Measurements from ENCODE around the gene DENND1A. TPM values are rescaled to one million over a fixed set of nuclear protein-coding genes. Genes with fewer than 3 reads are reported as not detected.

DENND1A gene
- total RNA-seq, 1 donor from 2014 or later = 14.9 TPM

DNA sequence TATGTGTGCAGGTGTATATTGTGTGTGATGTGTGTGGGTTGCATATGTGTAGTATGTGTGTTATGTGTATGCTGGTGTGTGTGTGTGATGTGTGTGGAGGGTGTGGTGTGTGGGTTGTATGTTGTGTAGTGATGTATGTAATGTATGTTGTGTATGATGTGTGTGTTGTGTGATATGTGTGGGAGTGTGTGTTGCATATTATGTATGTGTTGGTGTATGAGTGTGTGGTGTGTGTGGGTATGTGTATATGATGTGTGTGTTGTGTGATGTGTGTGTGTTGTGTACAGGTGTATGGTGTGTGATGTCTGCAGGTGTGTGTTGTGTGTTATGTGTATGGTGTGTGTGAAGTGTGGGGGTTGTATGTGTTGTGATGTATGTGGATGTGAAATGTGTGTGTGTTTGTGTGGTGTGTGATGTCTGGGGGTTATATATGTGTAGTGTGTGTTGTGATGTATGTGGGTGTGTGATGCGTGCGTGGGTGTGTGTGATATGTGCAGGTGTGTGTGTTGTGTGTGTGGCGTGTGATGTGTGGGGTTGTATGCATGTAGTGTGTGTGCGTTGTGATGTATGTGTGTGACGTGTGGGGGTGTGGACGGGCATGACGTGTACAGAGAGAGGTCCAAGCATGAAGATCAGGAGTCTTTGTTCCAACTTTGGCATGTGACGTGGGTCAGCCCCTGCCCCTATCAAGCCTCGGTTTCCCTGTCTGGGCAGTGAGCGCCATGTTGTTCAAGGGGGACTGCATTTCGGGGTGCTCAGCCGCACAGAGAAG is 582.5 kb downstream of the DENND1A start:
- intact Hi-C loops (cut with micrococcal nuclease) = loop anchor here (5.0 to 10.0 kb wide), 2 partner anchors 40 to 1083 kb away; partner anchors contain the start of genes MRRF and RBM18

DNA sequence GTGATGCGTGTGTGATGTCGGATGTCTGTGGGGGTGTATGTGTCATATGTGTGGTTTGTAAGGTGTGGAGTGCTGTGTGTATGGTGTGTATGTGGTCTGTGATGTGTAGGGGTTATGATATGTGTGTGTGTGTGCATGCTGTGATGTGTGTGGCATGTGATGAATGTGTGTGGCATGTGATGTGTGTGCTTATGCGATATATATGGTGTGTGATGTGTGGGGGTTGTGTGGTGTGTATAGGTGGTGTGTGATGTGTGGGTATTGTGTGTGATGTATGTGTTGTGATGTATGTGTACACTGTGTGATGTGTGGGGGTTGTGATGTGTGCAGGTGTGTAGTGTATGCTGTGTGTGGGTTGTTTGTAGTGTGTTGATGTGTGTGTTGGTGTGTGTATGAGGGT is 583.1 kb downstream of the DENND1A start:
- intact Hi-C loops (cut with micrococcal nuclease) = loop anchor here (5.0 to 10.0 kb wide), 2 partner anchors 40 to 1082 kb away; partner anchors contain the start of genes MRRF and RBM18

DNA sequence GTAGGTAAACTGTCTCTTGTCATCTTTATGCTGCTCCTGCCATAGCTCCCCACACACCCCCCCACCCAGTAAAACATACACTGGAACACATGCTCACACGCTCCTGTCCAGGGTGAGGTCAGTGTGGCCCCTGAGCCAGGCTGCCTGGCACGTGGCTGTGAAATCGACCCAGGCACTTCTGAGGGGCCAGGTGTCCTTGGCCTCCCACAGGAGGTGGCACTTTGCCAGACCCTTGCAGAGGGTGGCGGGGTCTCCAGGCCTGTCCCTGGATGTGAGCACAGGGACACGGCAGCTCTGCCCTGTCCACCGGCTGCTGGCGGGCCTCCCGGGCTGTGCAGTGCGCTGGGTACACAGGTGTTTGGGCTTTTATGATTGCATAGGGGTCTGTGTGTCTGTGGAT is 583.9 kb downstream of the DENND1A start:
- intact Hi-C loops (cut with micrococcal nuclease) = loop anchor here (5.0 to 10.0 kb wide), 2 partner anchors 39 to 1081 kb away; partner anchors contain the start of genes MRRF and RBM18

DNA sequence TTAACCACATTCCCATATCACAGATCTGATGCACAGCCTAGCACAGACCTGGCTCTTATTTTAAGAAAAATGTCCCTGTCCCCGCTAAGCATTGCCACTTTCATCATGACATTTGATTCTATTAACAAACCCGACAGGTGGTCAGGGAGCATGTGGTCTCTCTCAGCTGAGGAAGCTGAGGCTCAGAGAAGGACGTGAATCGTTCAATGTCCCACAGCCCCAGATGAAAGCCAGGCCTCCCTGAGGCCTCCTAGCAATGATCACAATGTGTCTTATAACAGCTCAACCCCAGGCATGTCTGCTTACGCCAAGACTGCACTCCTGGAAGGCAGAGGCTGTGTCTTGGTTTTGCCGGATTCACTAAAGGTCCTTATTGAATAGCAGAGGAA is 584.4 kb downstream of the DENND1A start:
- intact Hi-C loops (cut with micrococcal nuclease) = loop anchor here (5.0 to 10.0 kb wide), 2 partner anchors 38 to 1081 kb away; partner anchors contain the start of genes MRRF and RBM18

DNA sequence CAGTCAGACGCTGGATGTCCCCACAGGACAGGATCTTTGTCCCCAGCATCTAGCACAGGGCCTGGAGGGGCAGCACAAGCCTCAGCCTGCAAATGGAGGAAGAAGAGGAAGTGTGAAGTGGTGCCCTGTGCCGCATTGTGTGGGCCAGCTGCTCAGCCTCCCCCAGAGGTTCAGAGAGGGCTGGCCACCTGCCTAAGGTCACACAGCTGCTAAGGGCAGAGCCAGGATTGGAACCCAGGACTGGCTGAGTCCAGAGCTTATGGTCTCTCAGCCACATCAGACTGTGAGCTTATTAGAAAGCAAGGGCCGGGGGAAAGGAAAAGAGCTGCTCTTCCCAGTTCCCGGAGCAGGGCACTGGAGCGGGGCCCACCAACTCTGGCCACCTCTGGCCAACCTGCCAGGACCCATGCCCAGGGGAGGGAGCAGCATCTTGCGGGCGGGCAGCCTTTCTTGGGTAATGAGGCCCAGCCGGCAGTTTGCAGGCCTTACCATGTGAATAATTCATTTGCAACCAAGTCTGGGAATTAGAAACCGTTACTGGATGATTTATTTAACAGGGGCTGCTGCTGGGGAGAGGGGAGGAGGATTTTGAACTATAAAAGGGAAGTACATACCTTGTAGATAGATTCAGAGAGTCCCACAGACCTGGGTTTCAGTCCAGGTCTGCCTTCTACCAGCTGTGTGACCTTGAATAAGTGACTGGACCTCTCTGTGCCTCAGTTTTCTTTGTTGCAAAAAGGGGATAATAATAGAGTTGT is 585.6 kb downstream of the DENND1A start:
- intact Hi-C loops (cut with micrococcal nuclease) = loop anchor here (10.0 kb wide), 1 partner anchor 1080 kb away; the partner anchor contains the start of genes MRRF and RBM18

DNA sequence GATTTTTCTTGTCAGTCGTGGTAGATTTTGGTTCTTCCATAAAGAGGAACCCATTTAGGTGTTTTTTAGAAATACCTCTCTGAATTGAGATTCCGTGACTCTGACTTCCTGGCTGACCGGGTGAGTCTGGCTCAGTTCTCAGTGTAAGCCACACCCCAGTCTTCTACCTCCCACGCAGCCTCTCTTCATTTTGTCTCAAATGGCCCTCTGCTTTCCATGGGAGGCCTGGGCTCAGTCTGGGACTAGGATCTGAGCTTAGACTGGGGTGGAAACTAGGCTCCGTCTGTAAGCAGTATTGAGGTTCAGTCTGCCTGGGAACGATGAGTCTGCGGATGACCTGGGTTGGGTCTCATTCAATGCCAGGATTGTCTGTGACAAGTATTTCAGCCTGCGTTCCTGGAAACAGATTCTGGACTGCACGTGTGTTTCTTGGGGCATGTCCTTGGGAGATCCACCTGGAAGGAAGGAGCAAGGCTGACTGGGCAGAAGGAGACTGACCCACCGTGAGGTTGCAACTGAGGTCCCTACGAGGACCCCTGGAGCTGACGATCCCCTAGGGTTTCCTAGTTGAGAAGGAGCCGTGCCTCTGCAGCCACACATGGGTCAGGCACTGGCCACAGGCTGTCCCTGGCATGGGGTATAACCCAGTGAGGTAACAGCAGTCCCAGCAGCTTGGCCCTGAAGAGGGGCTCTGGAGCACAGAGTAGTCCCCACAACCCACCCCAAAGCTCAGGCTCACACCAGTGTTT is 586.3 kb downstream of the DENND1A start:
- intact Hi-C loops (cut with micrococcal nuclease) = loop anchor here (10.0 kb wide), 1 partner anchor 1079 kb away; the partner anchor contains the start of genes MRRF and RBM18

DNA sequence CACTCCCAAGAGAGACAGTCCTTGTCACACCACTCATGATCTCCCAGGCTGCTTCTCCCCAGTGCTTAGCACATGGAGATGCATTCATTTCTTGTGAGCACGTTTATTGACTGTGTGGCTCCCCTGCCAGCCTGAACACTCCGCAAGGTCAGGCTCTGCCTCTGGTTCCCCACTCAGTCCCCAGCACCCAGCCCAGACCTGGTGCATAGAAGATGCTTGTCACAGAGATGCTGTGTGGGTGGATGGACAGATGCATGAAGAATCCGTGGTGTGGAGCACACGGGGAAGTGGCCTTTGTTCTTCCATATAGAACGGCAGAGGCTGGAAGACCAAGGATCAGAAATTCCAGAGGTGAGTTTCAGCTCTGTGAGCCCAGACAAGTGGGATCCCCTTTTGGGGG is 587.7 kb downstream of the DENND1A start:
- intact Hi-C loops (cut with micrococcal nuclease) = loop anchor here (10.0 kb wide), 1 partner anchor 1077 kb away; the partner anchor contains the start of genes MRRF and RBM18

DNA sequence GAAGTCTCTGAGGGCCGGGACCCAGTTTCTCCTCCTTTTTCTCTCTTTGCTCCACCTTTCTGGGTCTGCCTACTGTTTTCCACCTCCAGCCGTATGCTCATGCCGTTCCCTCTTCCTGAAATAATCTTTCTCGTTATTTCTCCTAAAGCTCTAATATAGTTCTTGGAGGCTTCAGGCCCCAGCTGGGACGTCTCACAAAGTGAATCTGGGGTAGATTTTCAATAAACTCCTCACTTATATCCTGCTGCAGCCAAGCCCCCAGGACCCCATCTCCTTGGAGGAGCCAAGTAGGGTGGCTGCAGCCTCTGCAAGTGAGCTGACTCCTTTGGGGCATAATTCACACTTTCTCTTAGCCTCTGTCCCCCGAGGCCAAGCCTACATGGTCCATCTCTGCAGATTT is 588.1 kb downstream of the DENND1A start:
- intact Hi-C loops (cut with micrococcal nuclease) = loop anchor here (10.0 kb wide), 1 partner anchor 1077 kb away; the partner anchor contains the start of genes MRRF and RBM18

DNA sequence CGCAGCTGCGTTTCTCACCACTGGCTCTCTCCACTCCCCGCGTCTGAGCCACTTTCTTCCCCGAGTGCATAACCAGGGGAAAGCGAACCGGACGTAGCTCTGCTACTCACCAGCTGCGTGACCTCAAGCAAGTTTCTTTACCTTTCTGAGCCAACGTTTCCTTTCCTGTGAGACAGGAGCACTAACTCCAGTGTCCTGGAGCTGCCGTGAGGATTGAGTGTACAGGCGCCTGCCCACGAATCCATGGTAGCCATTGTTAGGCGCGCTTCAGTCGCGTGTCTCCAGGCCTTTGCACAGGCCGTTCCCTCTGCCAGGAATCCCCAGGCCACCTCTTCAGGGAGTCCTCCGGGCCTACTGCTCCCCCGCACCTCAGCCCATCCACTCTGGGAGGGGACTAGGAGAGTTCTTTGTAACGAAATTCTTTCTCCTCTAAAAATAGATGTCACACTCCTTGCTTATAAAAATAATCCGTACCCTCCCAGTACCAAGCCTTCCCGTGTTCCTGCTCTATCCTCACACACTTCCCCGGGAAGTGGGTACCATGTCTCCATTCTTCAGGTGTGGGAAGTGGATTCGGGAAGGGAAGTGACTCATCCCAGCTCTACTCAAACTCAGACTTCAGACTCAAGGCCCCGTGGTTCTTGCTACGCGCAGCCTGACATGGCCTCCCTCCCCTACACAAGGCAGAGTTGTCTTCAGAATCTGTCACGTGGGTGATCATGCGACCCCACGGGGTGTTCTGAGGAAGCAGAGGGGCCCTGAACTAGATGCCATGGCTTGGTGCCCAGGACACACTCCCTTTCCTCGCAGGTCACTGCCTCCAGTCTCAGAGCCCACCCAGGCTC is 590.0 kb downstream of the DENND1A start:
- intact Hi-C loops (cut with micrococcal nuclease) = loop anchor here (1.0 to 10.0 kb wide), 9 partner anchors 17 to 1987 kb away; partner anchors contain the start of genes MRRF, RABGAP1, RBM18 and STRBP

DNA sequence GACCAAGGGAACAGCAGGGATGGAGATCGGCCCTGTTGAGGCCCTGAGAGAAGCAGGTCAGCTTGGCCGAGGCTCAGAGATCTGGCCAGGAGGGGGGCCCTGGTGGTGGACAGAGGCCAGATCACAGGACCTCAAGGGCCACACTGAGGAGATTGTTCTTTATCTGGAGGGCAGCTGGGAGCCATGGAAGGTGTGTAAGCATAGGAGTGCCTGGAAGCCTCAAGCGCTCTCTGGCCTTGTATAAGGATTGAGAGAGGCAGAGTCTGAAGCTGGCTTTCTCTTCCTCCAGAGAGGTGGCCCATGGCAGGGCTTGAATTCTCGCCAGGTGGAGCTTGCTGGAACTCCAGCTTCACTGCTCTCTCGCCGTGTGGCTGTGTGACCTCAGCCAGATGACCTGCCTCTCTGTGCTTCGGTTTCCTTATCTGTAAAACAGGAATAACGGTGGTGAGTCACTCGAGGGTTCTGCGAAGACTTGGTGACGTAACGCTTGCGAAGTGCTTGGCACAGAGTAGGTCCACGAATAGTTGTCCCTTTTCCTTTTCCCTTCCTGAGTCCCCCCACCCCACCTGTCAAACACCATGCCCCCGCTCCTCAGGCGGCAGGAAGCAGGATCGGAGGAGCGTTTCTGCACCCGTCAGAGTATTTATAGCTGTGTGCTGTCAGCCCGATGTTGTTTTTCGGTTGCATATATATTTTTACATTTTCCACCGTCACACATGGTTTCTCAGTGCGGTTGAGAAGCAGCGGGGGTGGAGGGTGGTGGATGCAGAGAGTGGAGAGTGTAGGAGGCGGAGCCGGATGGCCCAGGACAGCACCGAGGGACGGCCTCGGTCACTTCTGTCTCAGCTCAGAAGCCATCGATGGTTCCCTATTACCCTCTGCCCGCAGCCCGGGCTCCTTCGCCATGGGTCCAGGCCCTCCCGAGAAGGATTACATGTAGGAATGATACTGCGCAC is 590.9 kb downstream of the DENND1A start:
- intact Hi-C loops (cut with micrococcal nuclease) = loop anchor here (1.0 to 10.0 kb wide), 8 partner anchors 16 to 1986 kb away; partner anchors contain the start of genes RABGAP1, STRBP and TTLL11

DNA sequence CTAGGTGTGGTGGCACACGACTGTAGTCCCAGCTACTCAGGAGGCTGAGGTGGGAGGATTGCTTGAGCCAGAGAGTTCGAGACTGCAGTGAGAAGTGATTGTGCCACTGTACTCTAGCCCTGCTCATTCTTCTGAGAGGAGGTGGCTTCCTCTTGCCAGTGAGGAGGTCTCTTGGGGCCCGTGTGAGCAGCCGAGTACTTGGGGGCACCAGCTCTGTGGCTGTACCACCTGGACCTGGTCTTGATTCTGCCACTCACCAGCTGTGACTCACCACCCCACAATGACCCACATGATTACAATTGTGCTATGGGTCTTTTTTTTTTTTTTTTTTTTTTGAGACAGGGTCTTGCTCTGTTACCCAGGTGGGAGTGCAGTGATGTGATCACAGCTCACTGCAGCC is 592.0 kb downstream of the DENND1A start:
- intact Hi-C loops (cut with micrococcal nuclease) = loop anchor here (5.0 to 10.0 kb wide), 3 partner anchors 36 to 1243 kb away; partner anchors contain the start of genes RABGAP1 and TTLL11

DNA sequence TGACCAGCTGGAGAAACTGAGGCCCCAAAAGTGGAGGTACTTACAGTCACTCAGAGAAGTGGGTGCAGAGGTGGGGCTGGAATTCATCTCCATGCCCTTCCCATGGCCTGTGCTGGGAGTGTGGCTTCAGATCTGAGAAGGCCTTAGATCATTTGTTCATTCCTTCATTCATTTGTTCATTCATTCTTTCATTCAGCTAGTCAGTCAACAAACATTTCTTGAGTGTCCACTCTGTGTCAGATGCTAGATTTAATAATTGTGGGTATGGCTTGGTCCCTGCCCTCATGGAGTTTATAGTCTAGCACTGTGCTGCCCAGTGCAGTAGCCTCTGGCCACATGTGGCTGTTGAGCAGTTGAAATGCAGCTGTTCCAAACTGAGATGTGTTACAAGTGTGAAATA is 593.0 kb downstream of the DENND1A start:
- intact Hi-C loops (cut with micrococcal nuclease) = loop anchor here (5.0 to 10.0 kb wide), 3 partner anchors 35 to 1242 kb away; partner anchors contain the start of genes RABGAP1 and TTLL11

DNA sequence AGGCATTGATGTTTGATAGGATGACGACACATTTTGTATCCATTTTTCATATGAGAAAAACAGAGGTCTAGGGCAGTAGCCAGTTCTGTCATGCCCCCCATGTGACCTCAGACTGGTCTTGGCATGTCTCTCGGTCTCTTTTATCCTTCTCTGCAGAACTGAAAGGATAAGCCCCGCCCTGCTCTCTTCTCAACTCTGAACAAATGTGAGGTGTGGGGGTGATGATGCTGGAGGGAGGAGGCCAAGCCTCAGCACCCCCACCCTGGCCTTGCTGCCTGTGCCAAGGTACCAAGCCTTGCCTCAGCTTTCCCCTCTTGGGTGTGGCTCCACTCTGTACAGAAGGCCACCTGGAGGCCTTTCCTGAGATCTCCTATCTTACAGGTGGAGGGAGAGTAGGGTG is 593.5 kb downstream of the DENND1A start:
- intact Hi-C loops (cut with micrococcal nuclease) = loop anchor here (5.0 to 10.0 kb wide), 3 partner anchors 34 to 1242 kb away; partner anchors contain the start of genes RABGAP1 and TTLL11

DNA sequence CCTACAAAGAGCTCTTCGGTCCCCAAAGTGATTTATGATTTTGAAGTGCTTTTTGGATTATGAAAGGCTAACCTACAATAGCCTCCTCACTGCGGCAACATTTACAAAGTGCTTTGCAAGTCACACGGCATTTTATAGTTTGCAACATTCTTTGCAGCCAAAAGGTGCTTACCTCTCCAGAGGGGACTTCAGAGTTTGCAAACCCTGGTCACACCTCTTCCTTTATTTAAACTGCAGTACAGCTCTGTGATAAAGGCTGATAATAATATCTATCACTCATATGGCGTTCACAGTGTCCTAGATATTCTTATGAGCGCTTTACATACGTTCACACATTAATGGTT is 594.0 kb downstream of the DENND1A start:
- intact Hi-C loops (cut with micrococcal nuclease) = loop anchor here (5.0 to 10.0 kb wide), 3 partner anchors 34 to 1241 kb away; partner anchors contain the start of genes RABGAP1 and TTLL11

DNA sequence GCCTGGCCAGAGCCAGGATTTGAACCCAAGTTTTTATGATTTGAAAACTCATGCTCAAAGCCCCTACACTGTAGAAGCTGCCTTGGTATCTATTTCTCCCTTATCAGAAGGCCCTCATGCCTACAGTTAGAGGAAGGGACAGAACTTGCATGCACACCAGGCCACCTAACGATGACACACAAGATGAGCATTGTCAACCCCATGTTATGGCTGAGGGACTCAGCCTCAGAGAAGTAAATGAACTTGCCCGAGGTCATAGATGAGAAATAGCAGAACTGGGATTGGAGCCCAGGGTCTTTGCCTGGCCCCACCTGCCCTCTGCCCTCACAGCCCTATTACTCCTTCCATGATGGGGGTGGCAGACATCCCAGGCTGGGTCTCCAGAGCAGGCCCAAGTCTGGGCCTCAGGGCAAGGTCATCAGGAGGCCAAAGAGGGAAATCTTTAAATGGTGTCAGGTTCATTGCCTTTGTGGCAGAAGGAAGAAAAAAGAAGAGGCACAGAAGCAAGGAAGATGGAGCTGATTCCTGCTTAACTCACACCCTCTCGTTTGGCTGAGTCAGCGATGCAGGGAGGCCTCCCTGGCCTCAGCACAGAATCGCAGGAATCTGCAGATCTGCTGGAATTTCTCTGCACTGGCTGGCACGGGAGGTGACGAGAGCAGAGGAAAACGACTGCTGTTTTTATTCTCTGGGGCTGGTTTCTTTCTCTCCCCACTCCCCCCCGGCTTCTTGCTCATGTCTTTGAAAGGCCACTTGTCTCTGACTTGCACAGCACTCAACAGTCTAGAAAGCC is 594.5 kb downstream of the DENND1A start:
- intact Hi-C loops (cut with micrococcal nuclease) = loop anchor here (5.0 to 10.0 kb wide), 3 partner anchors 33 to 1241 kb away; partner anchors contain the start of genes RABGAP1 and TTLL11

DNA sequence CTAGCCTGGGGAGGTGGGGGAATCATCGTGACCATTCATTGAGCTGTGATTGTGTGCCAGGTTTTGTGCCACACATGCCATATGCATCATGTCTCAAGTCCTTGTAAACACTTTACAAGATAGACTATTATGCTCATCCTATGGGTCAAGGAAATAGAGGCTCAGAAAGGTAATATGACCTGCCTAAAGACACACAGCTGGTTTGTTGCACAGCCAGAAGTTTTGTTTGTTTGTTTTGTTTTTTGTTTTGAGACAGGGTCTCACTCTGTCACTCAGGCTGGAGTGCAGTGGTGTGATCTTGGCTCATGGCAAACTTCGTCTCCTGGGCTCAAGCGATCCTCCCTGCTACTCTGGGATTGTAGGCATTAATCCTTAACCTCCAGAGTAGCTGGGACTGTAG is 595.3 kb downstream of the DENND1A start:
- intact Hi-C loops (cut with micrococcal nuclease) = loop anchor here (5.0 to 10.0 kb wide), 3 partner anchors 32 to 1240 kb away; partner anchors contain the start of genes RABGAP1 and TTLL11

DNA sequence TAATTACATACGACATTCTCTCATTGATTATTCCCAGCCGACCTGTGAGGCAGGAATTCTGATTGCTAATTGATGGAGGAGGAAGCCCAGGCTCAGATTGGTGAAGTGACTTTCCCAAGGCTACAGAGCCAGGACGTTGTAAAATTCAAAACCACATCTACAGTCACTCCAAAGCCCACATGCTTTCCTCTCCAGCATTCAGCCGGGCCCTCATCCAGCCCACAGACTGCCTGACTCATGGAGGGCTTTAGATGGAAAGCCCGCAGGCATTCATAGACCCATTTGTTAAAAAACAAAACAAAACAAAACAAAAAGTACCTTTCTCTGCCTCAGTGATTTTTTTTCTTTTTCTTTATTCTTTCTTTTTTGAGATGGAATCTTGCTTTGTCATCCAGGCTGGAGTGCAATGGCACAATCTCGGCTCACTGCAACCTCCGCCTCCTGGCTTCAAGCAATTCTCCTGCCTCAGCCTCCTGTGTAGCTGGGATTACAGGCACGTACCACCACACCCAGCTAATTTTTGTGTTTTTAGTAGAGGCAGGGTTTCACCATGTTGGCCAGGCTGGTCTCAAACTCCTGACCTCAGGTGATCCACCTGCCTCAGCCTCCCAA is 596.8 kb downstream of the DENND1A start:
- intact Hi-C loops (cut with micrococcal nuclease) = loop anchor here (10.0 kb wide), 1 partner anchor 1238 kb away; the partner anchor contains the start of gene TTLL11
